HEK293T (cell line): ENCODE data around the gene TUG1.

Experiments
- CTCF ChIA-PET: fragments of 350-600 bp; formaldehyde crosslinking; extraction: SDS; loops from one replicate; lab custom pipeline; 2021; ENCODE audit warnings: antibody characterized with exemption, inconsistent platforms; lab: Yijun Ruan, JAX
- POLR2A ChIA-PET: fragments of 350-600 bp; formaldehyde crosslinking; extraction: SDS; loops from one replicate; lab custom pipeline; 2020; ENCODE audit warnings: antibody characterized with exemption, inconsistent platforms; lab: Yijun Ruan, JAX
- DNase-seq: peaks from one replicate; pipeline ENCODE4 v3.0.0; 2012; ENCODE audit warnings: mixed read lengths; ENCODE audit errors: extremely low spot score
- ARNT ChIP-seq: fragments of 450-650 bp; IDR thresholded peaks from 2 replicates; pipeline ENCODE4 v1.6.1; 2017; ENCODE audit warnings: mild to moderate bottlenecking
- BHLHE40 ChIP-seq: fragments of 450-650 bp; IDR thresholded peaks from 2 replicates; pipeline ENCODE4 v1.6.1; 2016; ENCODE audit warnings: mild to moderate bottlenecking, moderate library complexity, borderline replicate concordance
- CTBP1 ChIP-seq: fragments of 450-650 bp; IDR thresholded peaks from 2 replicates; pipeline ENCODE4 v1.6.1; 2016; ENCODE audit warnings: borderline replicate concordance
- ELF4 ChIP-seq: fragments of 450-650 bp; IDR thresholded peaks from 2 replicates; pipeline ENCODE4 v1.6.1; 2017; ENCODE audit warnings: antibody characterized with exemption
- FOXA1 ChIP-seq: fragments of 450-650 bp; IDR thresholded peaks from 2 replicates; pipeline ENCODE4 v1.6.1; 2016; ENCODE audit warnings: mild to moderate bottlenecking
- FOXK2 ChIP-seq: fragments of 450-650 bp; IDR thresholded peaks from 2 replicates; pipeline ENCODE4 v1.6.1; 2016; ENCODE audit warnings: mild to moderate bottlenecking
- FOXM1 ChIP-seq: fragments of 450-650 bp; IDR thresholded peaks from 2 replicates; pipeline ENCODE4 v1.6.1; 2017; ENCODE audit warnings: mild to moderate bottlenecking, borderline replicate concordance
- HDGF ChIP-seq: fragments of 450-650 bp; IDR thresholded peaks from 2 replicates; pipeline ENCODE4 v1.6.1; 2017; ENCODE audit warnings: antibody characterized with exemption, borderline replicate concordance
- L3MBTL2 ChIP-seq: fragments of 450-650 bp; conservative IDR thresholded peaks from 2 replicates; pipeline ENCODE4 v1.6.1; 2016; ENCODE audit warnings: mild to moderate bottlenecking
- LEF1 ChIP-seq: fragments of 450-650 bp; IDR thresholded peaks from 2 replicates; pipeline ENCODE4 v1.6.1; 2017; ENCODE audit warnings: mild to moderate bottlenecking, borderline replicate concordance
- NFRKB ChIP-seq: fragments of 450-650 bp; IDR thresholded peaks from 2 replicates; pipeline ENCODE4 v1.6.1; 2016; ENCODE audit warnings: mild to moderate bottlenecking, moderate library complexity
- PKNOX1 ChIP-seq: fragments of 450-650 bp; IDR thresholded peaks from 2 replicates; pipeline ENCODE4 v1.6.1; 2016
- SP1 ChIP-seq: fragments of 450-650 bp; IDR thresholded peaks from 2 replicates; pipeline ENCODE4 v1.6.1; 2017
- SUZ12 ChIP-seq: fragments of 450-650 bp; IDR thresholded peaks from 2 replicates; pipeline ENCODE4 v1.6.1; 2016; ENCODE audit warnings: mild to moderate bottlenecking
- TARDBP ChIP-seq: fragments of 450-650 bp; IDR thresholded peaks from 2 replicates; pipeline ENCODE4 v1.6.1; 2016
- ZNF384 ChIP-seq: fragments of 450-650 bp; IDR thresholded peaks from 2 replicates; pipeline ENCODE4 v1.6.1; 2016

TUG1 gene

GRCh38 chr22:30968015-30968923 is 796 bp upstream of the TUG1 start, which contains the start of gene MORC2:
Gene MORC2, minus strand, starts transcription at chr22:30968774. Its CDS starts 885 bp downstream, at chr22:30967889.
- CTCF ChIA-PET: interaction anchor here (1.7 kb wide), 1 partner anchor 114 kb away, joined by 6 read pairs; no protein-coding TSS in a partner anchor
- TF ChIP-seq HDGF (no peak), L3MBTL2 (peak; percentile 92)
- no peak for DNase-seq
- POLR2A ChIA-PET: interaction anchor here (1.0 to 3.4 kb wide), 24 partner anchors 10 to 378 kb away, joined by 3 to 47 read pairs (median 5); partner anchors contain the start of genes PATZ1, SELENOM and SMTN

- TF ChIP-seq NFRKB (no peak), L3MBTL2 (peak; percentile 57; the same call in 1 of the 2 replicates), ARNT (no peak), TARDBP (no peak), PKNOX1 (no peak), ELF4 (no peak), FOXK2 (no peak), FOXA1 (no peak)
- CTCF ChIA-PET: interaction anchor here (1.7 kb wide), 1 partner anchor 113 kb away, joined by 6 read pairs; no protein-coding TSS in a partner anchor
- DNase-seq: peak; percentile 54
Observed at GRCh38 chr22:30969532-30970355, 679 bp downstream of the TUG1 start.

GRCh38 chr22:30970356-30970746 is 1.3 kb downstream of the TUG1 start:
- TF ChIP-seq ZNF384 (no peak), FOXA1 (no peak), CTBP1 (no peak), ARNT (no peak), LEF1 (no peak), L3MBTL2 (no peak), ELF4 (no peak), SP1 (no peak), NFRKB (no peak), BHLHE40 (no peak), HDGF (no peak)
- no peak for DNase-seq
- ChIA-PET CTCF (no interaction called here), POLR2A (interaction anchor here (0.5 to 3.4 kb wide), 11 partner anchors 9 to 288 kb away, joined by 3 to 47 read pairs (median 10); partner anchors contain the start of genes SELENOM and SMTN)

More at GRCh38 chr22:30969532-30970355, 679 bp downstream of the TUG1 start:
- POLR2A ChIA-PET: interaction anchor here (0.5 to 3.4 kb wide), 27 partner anchors 9 to 377 kb away, joined by 3 to 47 read pairs (median 4); partner anchors contain the start of genes PATZ1, SELENOM and SMTN

- CTCF ChIA-PET: interaction anchor here (0.6 kb wide), 1 partner anchor 82 kb away, joined by 4 read pairs; no protein-coding TSS in a partner anchor
- POLR2A ChIA-PET: interaction anchor here (4.4 kb wide), 1 partner anchor 10 kb away, joined by 29 read pairs; the partner anchor contains the start of genes MORC2 and TUG1
- TF ChIP-seq SP1 (no peak), LEF1 (no peak), ZNF384 (no peak), HDGF (no peak), FOXA1 (no peak), CTBP1 (no peak), NFRKB (no peak), FOXM1 (no peak), TARDBP (no peak), SUZ12 (no peak), ELF4 (no peak), BHLHE40 (no peak), L3MBTL2 (no peak), ARNT (no peak)
- no peak for DNase-seq
Observed at GRCh38 chr22:30978304-30978962, 9.4 kb downstream of the TUG1 start.

GRCh38 chr22:30979932-30980331 is 10.9 kb downstream of the TUG1 start:
- TF ChIP-seq FOXM1 (no peak), CTBP1 (no peak), ARNT (no peak), L3MBTL2 (no peak), LEF1 (no peak), FOXK2 (no peak), PKNOX1 (no peak), ZNF384 (no peak)
- DNase-seq: no peak
- POLR2A ChIA-PET: interaction anchor here (4.4 kb wide), 1 partner anchor 11 kb away, joined by 29 read pairs; the partner anchor contains the start of genes MORC2 and TUG1
- CTCF ChIA-PET: no interaction called here
